AG04450 (cell line): Measurements from ENCODE around the gene JADE3. TPM values are rescaled to one million over a fixed set of nuclear protein-coding genes. Genes with fewer than 3 reads are reported as not detected.
A peak's percentile ranks its signal among the peaks of the same experiment; 100 is the strongest.

Experiments
- CTCF ChIA-PET: fragments of 300-600, 350-600 bp; formaldehyde crosslinking; extraction: SDS; loops from one replicate; lab custom pipeline; 2022; ENCODE audit warnings: antibody characterized with exemption, inconsistent platforms; lab: Charles Lee
- POLR2A ChIA-PET: fragments of 350-600 bp; formaldehyde crosslinking; extraction: SDS; loops from one replicate; lab custom pipeline; 2021; ENCODE audit warnings: antibody characterized with exemption, inconsistent platforms; lab: Yijun Ruan, JAX
- DNase-seq: peaks from one replicate; pipeline ENCODE4 v3.0.0-alpha.2; 2011; ENCODE audit warnings: low read depth, low spot score
- H3K27ac ChIP-seq: one replicate; pipeline ENCODE4 v1.5.1; 2012; ENCODE audit warnings: low read depth, low read length, control low read depth
- H3K27me3 ChIP-seq: one replicate; pipeline ENCODE4 v1.6.0; 2012; ENCODE audit warnings: low read length; ENCODE audit not compliant: control insufficient read depth, insufficient read depth
- H3K4me3 ChIP-seq: 2 replicates; pipeline ENCODE4 v1.5.1; 2011; ENCODE audit warnings: mild to moderate bottlenecking, low read depth, low read length, control low read depth
- H3K9me3 ChIP-seq: 2 replicates; pipeline ENCODE4 v1.5.1; 2012; ENCODE audit warnings: low read length; ENCODE audit not compliant: control insufficient read depth, insufficient read depth
- polyA plus RNA-seq: library from polyadenylated mRNA; depleted of rRNA; stranded (reverse); fragments of >200 nt; gene quantifications from 2 replicates; pipeline ENCODE4 v1.2.3, GENCODE V29; 2011
- TF ChIP-seq, protein P1 (sequence below): IDR thresholded peaks from 2 replicates; pipeline ENCODE4 v1.5.1; 2011; ENCODE audit warnings: low read depth, low read length, control low read depth, inconsistent platforms

Gene JADE3
- polyA plus RNA-seq, 1 experiment: 7.7 TPM

DNA sequence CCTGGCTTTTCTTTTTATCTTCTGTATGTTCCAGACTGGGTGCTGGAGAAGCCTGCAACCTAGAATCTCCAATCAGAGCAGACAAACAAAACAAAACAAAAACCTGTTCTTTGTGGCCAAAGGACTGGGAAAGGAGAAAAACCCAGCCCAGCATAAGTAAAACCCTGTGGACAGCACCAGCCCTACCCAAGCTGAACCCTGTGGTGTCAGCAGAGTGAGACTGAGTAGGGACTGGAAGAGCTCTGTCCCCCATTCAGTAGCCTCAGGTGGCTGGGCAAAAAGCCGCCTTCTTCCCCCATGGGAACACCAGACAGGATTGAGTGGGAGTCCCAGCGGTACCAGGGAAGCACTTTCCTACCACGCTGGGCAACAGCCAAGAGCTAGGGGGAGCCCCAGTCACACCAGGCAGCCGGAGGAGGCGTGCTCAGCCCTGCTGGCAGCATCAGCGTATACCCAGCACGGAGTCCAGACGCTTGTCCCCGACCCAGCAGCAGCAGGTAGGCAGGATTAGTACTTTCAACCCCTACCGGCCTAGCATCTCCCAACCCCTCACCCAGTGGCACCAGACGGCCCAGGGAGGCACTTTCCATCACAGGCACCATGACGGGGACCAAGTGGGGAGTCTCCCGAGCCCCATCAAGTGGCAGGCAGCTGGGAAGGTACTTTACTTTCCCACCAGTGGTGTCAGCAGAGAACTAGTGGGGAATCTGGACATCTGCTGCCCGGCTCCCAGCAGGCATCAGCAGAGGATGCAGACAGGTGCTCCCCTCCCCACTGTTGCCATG lies 8.6 kb upstream of the JADE3 start:
- TF ChIP-seq, protein P1, sequence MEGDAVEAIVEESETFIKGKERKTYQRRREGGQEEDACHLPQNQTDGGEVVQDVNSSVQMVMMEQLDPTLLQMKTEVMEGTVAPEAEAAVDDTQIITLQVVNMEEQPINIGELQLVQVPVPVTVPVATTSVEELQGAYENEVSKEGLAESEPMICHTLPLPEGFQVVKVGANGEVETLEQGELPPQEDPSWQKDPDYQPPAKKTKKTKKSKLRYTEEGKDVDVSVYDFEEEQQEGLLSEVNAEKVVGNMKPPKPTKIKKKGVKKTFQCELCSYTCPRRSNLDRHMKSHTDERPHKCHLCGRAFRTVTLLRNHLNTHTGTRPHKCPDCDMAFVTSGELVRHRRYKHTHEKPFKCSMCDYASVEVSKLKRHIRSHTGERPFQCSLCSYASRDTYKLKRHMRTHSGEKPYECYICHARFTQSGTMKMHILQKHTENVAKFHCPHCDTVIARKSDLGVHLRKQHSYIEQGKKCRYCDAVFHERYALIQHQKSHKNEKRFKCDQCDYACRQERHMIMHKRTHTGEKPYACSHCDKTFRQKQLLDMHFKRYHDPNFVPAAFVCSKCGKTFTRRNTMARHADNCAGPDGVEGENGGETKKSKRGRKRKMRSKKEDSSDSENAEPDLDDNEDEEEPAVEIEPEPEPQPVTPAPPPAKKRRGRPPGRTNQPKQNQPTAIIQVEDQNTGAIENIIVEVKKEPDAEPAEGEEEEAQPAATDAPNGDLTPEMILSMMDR: peak; percentile 59
- H3K4me3 ChIP-seq: peak overlapping the region; percentile 73
- DNase-seq: peak; percentile 11
- H3K9me3 ChIP-seq: no peaks in the 10 kb centered on the region
- CTCF ChIA-PET: interaction anchor here (0.6 to 2.8 kb wide), 26 partner anchors 9 to 214 kb away, joined by 3 to 30 read pairs (median 6); partner anchors contain the start of gene JADE3
- H3K27ac ChIP-seq: no peak overlapping the region
- no peaks in the 10 kb centered on the region for H3K27me3 ChIP-seq
- POLR2A ChIA-PET: interaction anchor here (1.5 kb wide), 1 partner anchor 67 kb away, joined by 3 read pairs; the partner anchor contains the start of gene RP2

DNA sequence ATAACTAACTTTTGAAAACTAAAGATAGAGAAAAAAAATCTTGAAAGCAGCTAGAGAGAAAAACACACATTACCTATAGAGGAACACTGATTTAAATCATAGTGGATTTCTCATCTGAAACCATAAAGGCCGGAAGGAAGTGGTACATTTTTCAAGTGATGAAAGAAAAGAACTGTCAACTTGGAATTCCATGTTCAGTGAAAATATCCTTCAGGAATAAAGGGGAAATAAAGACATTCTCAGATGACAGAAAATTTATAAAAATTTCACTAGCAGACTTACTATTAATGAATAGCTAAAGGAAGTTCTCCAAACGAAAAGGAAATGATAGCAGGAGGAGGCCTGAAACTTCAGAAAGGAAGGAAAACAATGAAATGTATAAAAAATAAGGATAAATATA lies 7.6 kb upstream of the JADE3 start:
- no peaks in the 10 kb centered on the region for H3K9me3 ChIP-seq
- H3K27ac ChIP-seq: no peak overlapping the region
- peaks cover under 1% of the 10 kb centered on the region for H3K27me3 ChIP-seq
- TF ChIP-seq, protein P1: no peak
- H3K4me3 ChIP-seq: no peak overlapping the region
- DNase-seq: no peak
- CTCF ChIA-PET: interaction anchor here (0.6 to 2.8 kb wide), 13 partner anchors 8 to 350 kb away, joined by 3 to 30 read pairs (median 9); partner anchors contain the start of gene JADE3
- POLR2A ChIA-PET: interaction anchor here (1.5 kb wide), 1 partner anchor 68 kb away, joined by 3 read pairs; the partner anchor contains the start of gene RP2

DNA sequence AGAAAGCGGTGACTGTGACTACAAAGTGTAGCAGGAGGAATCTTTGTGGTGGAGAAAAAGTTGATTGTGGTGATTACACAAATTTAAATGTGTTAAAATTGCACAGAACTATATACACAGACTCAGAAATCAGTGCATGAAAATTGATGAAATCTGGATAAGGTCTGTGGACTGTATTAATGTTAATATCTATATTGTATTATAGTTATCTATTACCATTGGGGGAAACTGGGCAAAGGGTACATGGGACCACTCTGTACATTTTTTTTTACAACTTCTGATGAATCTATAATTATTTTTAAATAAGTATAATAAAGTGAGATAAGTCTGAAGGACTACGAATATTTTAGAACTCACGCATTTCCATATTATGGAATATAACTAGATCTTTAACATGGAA lies 1.8 kb upstream of the JADE3 start:
- Histone ChIP-seq H3K27me3 (peaks cover 3% of the 10 kb centered on the region), H3K4me3 (no peak overlapping the region), H3K27ac (no peak overlapping the region), H3K9me3 (no peaks in the 10 kb centered on the region)
- POLR2A ChIA-PET: no interaction called here
- DNase-seq: no peak
- TF ChIP-seq, protein P1: no peak
- CTCF ChIA-PET: no interaction called here

DNA sequence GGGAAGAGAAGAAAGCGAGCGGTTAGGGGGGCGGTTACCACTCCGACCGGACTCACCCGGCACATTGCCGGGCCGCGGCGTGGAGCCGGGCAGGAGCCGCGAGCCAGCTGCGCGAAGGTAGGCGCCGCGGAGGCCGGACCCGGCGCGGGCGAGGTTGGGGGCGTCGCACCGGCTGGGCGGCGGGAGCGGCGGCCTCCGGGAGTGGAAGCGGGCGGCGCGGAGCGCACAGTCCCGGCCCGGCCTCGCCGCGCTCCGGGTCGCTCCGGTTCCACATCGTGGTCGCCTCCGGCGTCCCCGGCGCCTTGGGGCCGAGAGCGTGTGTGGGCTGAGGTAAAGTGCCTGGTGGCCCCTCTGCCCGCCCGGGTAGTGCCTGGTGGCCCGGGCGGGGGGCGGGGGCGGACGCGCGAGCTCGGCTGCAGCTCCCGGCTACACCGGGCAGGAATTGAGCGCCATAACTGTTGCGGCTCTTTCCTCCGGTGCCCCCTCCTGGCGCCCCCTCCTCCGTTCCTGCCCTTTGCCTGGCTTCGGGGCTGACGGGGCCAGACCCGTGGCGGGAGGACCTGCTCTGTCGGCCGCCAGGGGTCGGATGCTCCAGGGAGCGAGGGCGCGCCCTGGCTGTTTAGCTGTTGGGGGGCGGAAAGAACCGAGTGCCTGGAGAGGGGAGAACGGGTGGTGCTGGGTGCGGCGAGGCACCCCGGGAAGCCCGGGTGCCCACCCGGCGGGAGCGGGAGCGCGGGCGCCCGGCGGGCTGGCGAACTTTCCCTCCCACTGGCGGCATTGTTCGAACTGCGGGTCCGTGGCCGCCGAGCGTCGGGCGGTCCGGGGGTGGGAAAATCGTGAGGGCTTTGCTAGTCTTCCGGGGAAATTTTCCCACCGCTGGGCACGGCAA lies 626 bp downstream of the JADE3 start:
- TF ChIP-seq, protein P1: peak; percentile 58
- Histone ChIP-seq H3K27ac (no peak overlapping the region), H3K9me3 (no peaks in the 10 kb centered on the region), H3K27me3 (peaks cover 3% of the 10 kb centered on the region), H3K4me3 (peak overlapping the region; percentile 68)
- no peak for DNase-seq
- CTCF ChIA-PET: interaction anchor here (0.6 to 2.7 kb wide), 10 partner anchors 9 to 180 kb away, joined by 3 to 15 read pairs (median 4); no protein-coding TSS in a partner anchor
- POLR2A ChIA-PET: interaction anchor here (0.6 kb wide), 1 partner anchor 17 kb away, joined by 4 read pairs; no protein-coding TSS in a partner anchor
